Fibroblast of skin of right quadriceps (primary cell): ENCODE data around the gene YOD1.

Experiments
- DNase-seq: peaks from one replicate; pipeline ENCODE4 v3.0.0-alpha.2; 2013

YOD1 gene

GRCh38 chr1:207004931-207005830 is 45.8 kb downstream of the YOD1 start:
- peak; percentile 70 for DNase-seq

DNA sequence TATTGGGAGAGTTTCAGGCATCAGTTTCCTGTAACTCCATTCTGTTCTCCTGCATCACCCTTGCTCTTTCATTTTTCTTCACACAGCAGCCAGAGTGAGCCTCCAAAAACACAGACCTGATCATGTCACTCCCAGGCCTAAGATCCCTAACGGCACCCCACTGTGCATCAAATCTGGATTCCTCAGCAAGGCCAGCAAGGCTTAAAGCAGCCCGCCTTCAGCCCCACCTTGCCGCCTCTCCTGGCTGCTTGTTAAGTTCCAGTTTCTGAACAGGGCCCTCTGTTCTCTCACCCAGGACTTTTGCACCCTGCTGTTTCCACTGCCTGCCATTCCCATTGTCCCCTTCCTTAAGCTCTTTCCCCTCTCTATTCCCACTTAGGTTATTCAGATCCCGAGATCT is 47.8 kb downstream of the YOD1 start:
- DNase-seq, result no peak

DNA sequence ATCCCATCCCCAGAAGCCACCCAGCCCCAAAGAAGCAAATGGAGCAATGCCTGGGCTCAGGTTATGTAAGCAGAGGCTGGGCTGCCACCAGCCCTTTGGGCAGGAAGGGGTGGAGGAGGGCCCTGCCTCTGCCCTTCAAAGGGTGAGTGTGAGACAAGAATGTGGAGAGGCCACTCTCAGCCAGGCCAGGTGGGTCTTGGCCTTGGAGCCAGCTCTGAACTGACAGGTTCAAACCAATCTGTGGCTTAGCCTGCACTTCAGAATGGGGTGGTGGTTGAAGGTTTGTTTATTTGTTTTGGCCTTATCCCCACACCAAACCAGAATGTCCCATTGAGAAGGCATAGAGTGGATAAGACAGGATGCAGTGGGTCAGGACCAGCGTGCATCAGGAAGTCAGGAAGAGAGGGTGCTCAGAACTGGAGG is 48.3 kb downstream of the YOD1 start:
- no peak for DNase-seq

DNA sequence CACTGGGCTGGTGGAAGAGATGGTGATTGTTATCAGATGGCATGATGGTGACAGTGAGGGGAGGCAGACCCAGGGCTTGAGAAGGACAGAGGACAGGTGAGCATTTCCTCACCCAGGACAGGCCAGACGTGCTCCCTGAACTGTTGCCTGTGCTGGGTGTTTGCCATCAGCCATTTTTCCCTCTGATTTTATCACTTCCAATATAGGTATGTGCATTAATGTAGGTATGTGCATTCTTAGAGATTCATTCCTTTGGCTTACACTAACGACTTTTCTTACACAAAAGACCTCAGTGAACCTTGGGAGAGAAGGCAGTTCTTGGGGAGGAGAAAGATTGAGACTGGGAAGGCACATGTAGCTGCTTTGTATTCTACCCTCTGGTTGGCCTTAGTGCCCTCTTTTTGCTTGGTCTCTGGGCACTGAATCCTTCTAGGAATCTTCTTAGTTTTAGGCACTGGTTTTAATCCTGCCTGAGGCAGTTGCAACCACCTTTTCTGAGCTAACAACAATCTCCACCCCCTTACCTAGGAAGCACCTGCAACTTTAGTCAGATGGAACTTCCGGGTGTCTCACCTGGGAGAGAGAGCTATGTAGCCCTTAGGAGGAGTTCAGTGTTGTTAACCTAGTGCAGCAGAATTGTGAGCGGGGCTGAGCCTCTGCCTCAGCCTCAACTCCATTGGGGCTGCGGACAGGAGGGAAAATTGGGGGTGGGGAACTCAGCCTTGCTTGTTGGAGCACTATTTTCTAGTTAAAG is 49.3 kb downstream of the YOD1 start:
- no peak for DNase-seq

GRCh38 chr1:207000651-207001291 is 50.2 kb downstream of the YOD1 start:
- no peak for DNase-seq

DNA sequence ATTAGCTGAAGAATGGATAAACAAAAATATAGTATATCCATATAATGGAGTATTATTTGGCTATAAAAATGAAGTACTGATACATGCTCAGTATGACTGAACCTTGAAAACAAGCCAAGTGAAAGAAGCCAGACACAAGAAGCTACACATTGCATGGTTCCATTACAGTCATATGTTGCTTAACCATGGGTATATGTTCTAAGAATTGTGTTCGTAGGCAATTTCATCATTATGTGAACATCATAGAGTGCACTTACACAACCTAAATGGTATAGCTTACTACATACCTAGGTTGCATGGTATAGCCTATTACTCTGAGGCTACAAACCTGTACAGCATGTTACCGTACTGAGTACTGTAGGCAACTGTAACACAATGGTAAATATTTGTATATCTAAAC is 52.2 kb downstream of the YOD1 start:
- DNase-seq, result no peak
